Mucosa of stomach (tissue), 1 donor: ENCODE results near the gene TMEM181.

Source experiments
- H3K27me3 ChIP-seq: one replicate; pipeline ENCODE4 v1.7.0; 2013; ENCODE audit warnings: mild to moderate bottlenecking, low read length; ENCODE audit not compliant: control insufficient read depth, insufficient read depth
- H3K36me3 ChIP-seq: one replicate; pipeline ENCODE4 v1.7.0; 2013; ENCODE audit warnings: low read length; ENCODE audit not compliant: control insufficient read depth, insufficient read depth
- H3K4me1 ChIP-seq: one replicate; pipeline ENCODE4 v1.7.0; 2013; ENCODE audit warnings: mild to moderate bottlenecking, low read length; ENCODE audit not compliant: control insufficient read depth, insufficient read depth
- H3K4me3 ChIP-seq: one replicate; pipeline ENCODE4 v1.7.0; 2013; ENCODE audit warnings: low read length
- H3K9ac ChIP-seq: one replicate; pipeline ENCODE4 v1.7.0; 2013; ENCODE audit warnings: mild to moderate bottlenecking, low read length, moderate library complexity
- H3K9me3 ChIP-seq: one replicate; pipeline ENCODE4 v1.7.0; 2013; ENCODE audit warnings: mild to moderate bottlenecking, low read length, moderate library complexity; ENCODE audit not compliant: control insufficient read depth
- donor health status: Pancreatic carcinoma.

TMEM181 gene

GRCh38 chr6:158568549-158568948, 8.7 kb downstream of the TMEM181 start:
- no peaks in the 10 kb centered on the region for H3K27me3 ChIP-seq
- no peak overlapping the region for H3K9ac ChIP-seq
- H3K4me1 ChIP-seq = peaks cover 35% of the 10 kb centered on the region
- H3K36me3 ChIP-seq = peaks cover 3% of the 10 kb centered on the region
- H3K4me3 ChIP-seq = no peak overlapping the region
- H3K9me3 ChIP-seq = no peaks in the 10 kb centered on the region

GRCh38 chr6:158569036-158569435, 9.1 kb downstream of the TMEM181 start:
- peaks cover 1% of the 10 kb centered on the region for H3K36me3 ChIP-seq
- H3K27me3 ChIP-seq = no peaks in the 10 kb centered on the region
- peaks cover 34% of the 10 kb centered on the region for H3K4me1 ChIP-seq
- no peaks in the 10 kb centered on the region for H3K9me3 ChIP-seq
- H3K9ac ChIP-seq = no peak overlapping the region
- H3K4me3 ChIP-seq = no peak overlapping the region

DNA sequence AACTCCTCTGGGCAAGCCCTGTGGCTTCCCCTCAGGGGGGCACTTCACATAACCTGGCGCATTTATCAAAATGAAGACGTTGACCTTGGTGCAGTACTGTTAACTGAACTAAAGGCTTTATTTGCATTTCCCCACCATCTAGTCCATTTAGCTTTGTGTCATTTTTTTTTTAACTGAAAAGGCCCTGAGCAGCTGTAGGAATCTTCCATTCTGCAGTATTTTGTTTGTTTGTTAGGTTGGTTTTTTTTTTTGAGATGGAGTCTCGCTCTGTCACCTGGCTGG, 10.7 kb downstream of the TMEM181 start:
- Histone ChIP-seq H3K4me1 (peaks cover 40% of the 10 kb centered on the region), H3K9me3 (no peaks in the 10 kb centered on the region), H3K4me3 (no peak overlapping the region), H3K9ac (no peak overlapping the region), H3K36me3 (no peaks in the 10 kb centered on the region), H3K27me3 (no peaks in the 10 kb centered on the region)

GRCh38 chr6:158571826-158572652, 12.1 kb downstream of the TMEM181 start:
- Histone ChIP-seq H3K4me3 (no peak overlapping the region), H3K27me3 (no peaks in the 10 kb centered on the region), H3K4me1 (peaks cover 46% of the 10 kb centered on the region), H3K9ac (peak overlapping the region; percentile 74), H3K9me3 (no peaks in the 10 kb centered on the region), H3K36me3 (no peaks in the 10 kb centered on the region)

DNA sequence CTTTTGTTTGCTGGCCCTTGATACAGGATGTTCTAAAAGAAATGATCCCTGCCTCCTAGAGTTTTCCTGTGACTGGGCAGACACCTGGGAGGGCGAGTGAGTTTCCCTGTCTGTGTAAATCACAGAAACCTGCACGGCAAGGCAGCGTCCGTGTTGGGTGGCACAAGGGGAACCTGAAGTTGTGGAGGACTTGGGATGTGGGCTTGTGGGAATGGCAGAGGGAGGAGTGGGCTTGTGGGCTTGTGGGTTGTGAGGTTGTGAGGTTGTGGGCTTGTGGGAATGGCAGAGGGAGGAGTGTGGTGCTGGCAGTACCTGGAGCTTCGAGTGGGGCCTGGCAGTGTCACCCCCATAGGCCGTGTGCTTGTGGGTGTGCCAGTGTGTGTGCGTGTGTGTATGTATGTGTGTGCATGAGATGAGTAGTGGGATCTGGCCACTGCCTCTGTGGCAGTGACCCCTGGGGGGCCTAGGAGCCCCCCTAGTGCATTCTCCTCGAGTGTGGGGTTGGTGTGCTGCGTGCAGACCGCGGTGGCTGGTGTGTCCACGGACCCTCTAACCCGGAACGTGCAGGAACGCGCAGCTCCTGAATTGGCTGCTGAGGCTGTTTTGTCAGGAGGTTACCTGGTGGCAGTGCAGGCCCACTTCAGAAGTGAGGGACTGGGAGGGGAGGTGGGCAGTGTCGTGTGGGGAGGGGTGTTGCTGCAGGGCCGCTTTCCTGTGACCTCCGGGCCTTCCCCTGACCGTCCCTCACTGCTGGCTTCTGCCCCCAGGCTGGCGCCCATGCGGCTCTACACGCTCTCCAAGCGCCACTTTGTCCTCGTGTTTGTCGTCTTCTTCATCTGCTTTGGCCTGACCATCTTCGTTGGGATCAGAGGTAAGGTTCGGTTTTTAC, 13.0 kb downstream of the TMEM181 start:
- no peaks in the 10 kb centered on the region for H3K36me3 ChIP-seq
- H3K4me3 ChIP-seq = no peak overlapping the region
- H3K4me1 ChIP-seq = peaks cover 46% of the 10 kb centered on the region
- no peaks in the 10 kb centered on the region for H3K9me3 ChIP-seq
- no peaks in the 10 kb centered on the region for H3K27me3 ChIP-seq
- H3K9ac ChIP-seq = peak overlapping the region; percentile 74

DNA sequence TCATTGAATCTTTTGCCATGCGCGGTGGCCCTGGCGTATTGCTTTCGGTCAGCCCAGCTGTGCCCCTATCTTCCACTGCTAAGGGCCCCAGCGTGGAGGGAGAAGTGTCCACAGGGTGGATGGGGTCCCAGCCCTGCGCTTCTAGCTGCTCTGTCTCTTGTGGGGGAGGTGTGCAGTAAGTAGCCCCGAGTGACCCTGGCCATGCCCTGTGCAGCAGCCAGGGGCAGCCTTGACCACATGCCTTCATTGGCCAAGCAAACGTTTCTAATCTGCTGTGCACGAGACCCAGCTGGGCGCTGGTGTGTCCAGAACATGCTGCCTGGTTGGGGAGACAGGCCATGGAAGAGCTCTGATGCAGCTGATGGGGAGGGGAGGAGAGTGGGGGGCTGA, 13.6 kb downstream of the TMEM181 start:
- Histone ChIP-seq H3K9ac (peak overlapping the region; percentile 74), H3K4me1 (peaks cover 46% of the 10 kb centered on the region), H3K27me3 (no peaks in the 10 kb centered on the region), H3K9me3 (no peaks in the 10 kb centered on the region), H3K4me3 (no peak overlapping the region), H3K36me3 (no peaks in the 10 kb centered on the region)

GRCh38 chr6:158574800-158575199, 14.9 kb downstream of the TMEM181 start:
- H3K4me1 ChIP-seq = peaks cover 46% of the 10 kb centered on the region
- H3K27me3 ChIP-seq = no peaks in the 10 kb centered on the region
- no peaks in the 10 kb centered on the region for H3K36me3 ChIP-seq
- no peak overlapping the region for H3K9ac ChIP-seq
- no peaks in the 10 kb centered on the region for H3K9me3 ChIP-seq
- H3K4me3 ChIP-seq = no peak overlapping the region

- no peaks in the 10 kb centered on the region for H3K36me3 ChIP-seq
- no peaks in the 10 kb centered on the region for H3K9me3 ChIP-seq
- H3K9ac ChIP-seq = peak overlapping the region; percentile 20
- peaks cover 46% of the 10 kb centered on the region for H3K4me1 ChIP-seq
- no peaks in the 10 kb centered on the region for H3K27me3 ChIP-seq
- H3K4me3 ChIP-seq = no peak overlapping the region
Measured at GRCh38 chr6:158575550-158575949, 15.7 kb downstream of the TMEM181 start.

DNA sequence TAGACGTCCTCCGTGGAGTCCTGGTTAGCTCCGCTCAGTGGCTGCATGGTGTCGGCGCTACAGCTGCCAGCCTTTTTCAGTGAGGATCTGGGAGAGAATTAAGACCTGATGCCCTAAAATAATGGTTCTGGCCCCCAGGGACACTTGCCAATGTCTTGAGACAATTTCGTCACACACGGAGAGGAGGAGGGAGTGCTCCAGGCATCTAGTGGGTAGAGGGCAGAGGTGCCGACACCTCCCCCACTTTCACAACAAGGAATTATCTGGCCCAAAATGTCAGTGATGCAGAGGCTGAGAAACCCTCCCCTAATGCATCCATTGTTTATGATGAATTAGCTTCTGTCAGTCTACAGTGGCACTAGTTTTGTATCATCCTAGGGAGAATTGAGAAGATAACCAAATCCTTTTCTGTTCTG, 24.4 kb downstream of the TMEM181 start:
- Histone ChIP-seq H3K27me3 (no peaks in the 10 kb centered on the region), H3K9ac (no peak overlapping the region), H3K36me3 (peaks cover 16% of the 10 kb centered on the region), H3K9me3 (no peaks in the 10 kb centered on the region), H3K4me1 (no peaks in the 10 kb centered on the region), H3K4me3 (no peak overlapping the region)

- H3K36me3 ChIP-seq = peaks cover 16% of the 10 kb centered on the region
- H3K9ac ChIP-seq = no peak overlapping the region
- no peaks in the 10 kb centered on the region for H3K27me3 ChIP-seq
- no peak overlapping the region for H3K4me3 ChIP-seq
- H3K9me3 ChIP-seq = no peaks in the 10 kb centered on the region
- no peaks in the 10 kb centered on the region for H3K4me1 ChIP-seq
Measured at GRCh38 chr6:158586652-158587051, 26.8 kb downstream of the TMEM181 start.

DNA sequence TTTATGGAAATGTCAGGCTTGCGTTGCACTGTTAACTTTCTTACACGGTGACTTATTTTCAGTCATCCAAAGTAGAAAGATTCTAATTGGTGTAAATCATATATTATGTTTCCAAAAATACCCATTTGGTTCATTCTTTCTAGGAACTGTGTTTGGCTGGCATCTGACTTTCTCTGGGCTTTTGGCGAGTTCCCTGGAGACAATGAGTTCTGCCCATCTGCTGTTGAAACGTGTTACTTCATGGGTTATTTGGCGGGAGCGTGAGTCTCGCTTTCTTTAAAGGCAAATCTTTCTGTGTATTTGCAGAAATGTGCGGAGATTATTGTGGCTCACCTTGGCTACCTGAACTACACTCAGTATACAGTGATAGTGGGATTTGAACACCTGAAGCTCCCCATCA, 29.5 kb downstream of the TMEM181 start:
- peaks cover 16% of the 10 kb centered on the region for H3K36me3 ChIP-seq
- no peak overlapping the region for H3K4me3 ChIP-seq
- no peak overlapping the region for H3K9ac ChIP-seq

DNA sequence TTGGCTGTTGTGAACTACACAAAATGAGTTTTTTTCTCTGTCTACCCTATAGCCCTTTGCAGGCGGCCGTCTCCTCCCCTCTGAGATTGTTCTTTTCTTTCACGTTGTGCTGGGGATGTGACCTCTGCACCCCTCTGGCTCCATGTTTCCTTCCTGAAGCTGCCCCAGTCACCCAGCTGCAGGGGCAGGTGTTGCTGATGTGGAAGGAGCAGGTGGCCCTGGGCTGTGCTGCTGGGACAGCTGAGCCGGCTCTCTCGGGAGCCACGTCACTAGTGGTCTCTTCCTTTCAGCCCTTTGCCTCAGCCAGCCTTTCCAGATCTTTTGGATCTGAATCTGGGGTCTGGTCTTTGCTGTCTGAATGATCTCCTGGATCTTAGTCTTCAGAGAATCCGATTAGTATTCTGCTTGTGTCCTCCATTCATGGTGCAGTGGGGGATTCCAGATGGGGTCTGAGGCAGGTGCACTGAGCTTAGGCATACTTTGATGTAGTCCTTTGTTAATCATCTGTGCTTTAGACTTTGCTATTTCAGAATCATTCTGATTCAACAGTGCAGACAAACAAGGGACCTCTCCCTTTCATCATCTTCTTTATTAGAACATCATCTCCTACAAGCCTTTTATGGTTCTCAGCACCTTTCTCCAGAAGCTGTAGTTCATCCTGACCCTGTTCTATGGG, 31.4 kb downstream of the TMEM181 start:
- H3K27me3 ChIP-seq = no peaks in the 10 kb centered on the region
- H3K4me1 ChIP-seq = no peaks in the 10 kb centered on the region
- peaks cover 14% of the 10 kb centered on the region for H3K36me3 ChIP-seq
- no peak overlapping the region for H3K4me3 ChIP-seq
- H3K9ac ChIP-seq = no peak overlapping the region
- H3K9me3 ChIP-seq = no peaks in the 10 kb centered on the region

More for the DNA sequence above, 29.5 kb downstream of the TMEM181 start:
- no peaks in the 10 kb centered on the region for H3K27me3 ChIP-seq
- H3K4me1 ChIP-seq = no peaks in the 10 kb centered on the region
- H3K9me3 ChIP-seq = no peaks in the 10 kb centered on the region
